GM12878 (cell line): ENCODE data around the gene LSM12. TPM values are rescaled to one million over a fixed set of nuclear protein-coding genes. Genes with fewer than 3 reads are reported as not detected.

Source experiments
- ATAC-seq: fragments of 200-7000 bp; cut with Tn5 transposase; 3 replicates; pipeline ENCODE4 v1.9.1; 2020; ENCODE audit warnings: mild to moderate bottlenecking, moderate library complexity
- BruUV-seq: library from RNA; stranded (reverse); fragments of 400-500 nt; replicated peaks from 2 replicates; lab custom pipeline; 2021; lab: Mats Ljungman, UMichigan
- CTCF ChIA-PET: fragments of 300-600 bp; sonication (Branson Sonifier 250); formaldehyde crosslinking; extraction: SDS; loops from one replicate; lab custom pipeline; 2021; ENCODE audit warnings: inconsistent platforms; lab: Yijun Ruan, JAX
- POLR2A ChIA-PET: fragments of 350-600 bp; formaldehyde crosslinking; extraction: SDS; loops from one replicate; lab custom pipeline; 2021; ENCODE audit warnings: inconsistent platforms; lab: Charles Lee
- RAD21 ChIA-PET: fragments of 300-600 bp; sonication (Branson Sonifier 250); formaldehyde crosslinking; loops from one replicate; lab custom pipeline; 2023; ENCODE audit warnings: antibody characterized with exemption; ENCODE audit not compliant: unreplicated experiment; lab: Charles Lee
- SMC1A ChIA-PET: fragments of 300-600 bp; sonication (Branson Sonifier 250); formaldehyde crosslinking; loops from one replicate; lab custom pipeline; 2023; ENCODE audit not compliant: unreplicated experiment, uncharacterized antibody; lab: Charles Lee
- DNase-seq: peaks from one replicate; pipeline ENCODE4 v3.0.0-alpha.2; 2011; ENCODE audit warnings: low read depth, low spot score
- FAIRE-seq: peaks from 3 replicates; lab custom pipeline; 2011; peaks lifted over from hg19 to GRCh38; lab: Jason Lieb, UNC
- H2AFZ ChIP-seq: 2 replicates; pipeline ENCODE4 v1.6.0; 2011; ENCODE audit warnings: low read depth, low read length, control low read depth; ENCODE audit not compliant: control insufficient read depth
- H3K27ac ChIP-seq: 2 replicates; pipeline ENCODE4 v1.5.1; 2011; ENCODE audit warnings: control low read depth; ENCODE audit not compliant: control insufficient read depth, insufficient read depth
- H3K27me3 ChIP-seq, 2 experiments: replicated peaks in 1 of 2; 2 replicates each; pipeline versions ENCODE4 v1.6.0 to v1.6.1; 2011; ENCODE audit warnings: low read length in 1 of 2; ENCODE audit not compliant: control insufficient read depth in 2 of 2, insufficient read depth in 2 of 2
- H3K36me3 ChIP-seq, 2 experiments: 2 replicates each; pipeline ENCODE4 v1.5.1; 2011; ENCODE audit warnings: low read length in 1 of 2; ENCODE audit not compliant: control insufficient read depth in 2 of 2, insufficient read depth in 2 of 2
- H3K4me1 ChIP-seq: 2 replicates; pipeline ENCODE4 v1.6.1; 2011; ENCODE audit warnings: mild to moderate bottlenecking, low read length, moderate library complexity, mixed read lengths; ENCODE audit not compliant: control insufficient read depth, insufficient read depth
- H3K4me2 ChIP-seq: 2 replicates; pipeline ENCODE4 v1.6.0; 2011; ENCODE audit warnings: control low read depth; ENCODE audit not compliant: control insufficient read depth, insufficient read depth
- H3K4me3 ChIP-seq: fragments of 200-600 bp; sonication (generic); 2 replicates; pipeline ENCODE4 v1.5.1; 2016
- H3K79me2 ChIP-seq: 2 replicates; pipeline ENCODE4 v1.6.0; 2011; ENCODE audit warnings: low read length; ENCODE audit not compliant: control insufficient read depth, insufficient read depth
- H3K9ac ChIP-seq: 2 replicates; pipeline ENCODE4 v1.8.0; 2011; ENCODE audit warnings: low read length, control low read depth, mixed read lengths; ENCODE audit not compliant: control insufficient read depth, insufficient read depth
- H3K9me3 ChIP-seq: replicated peaks from 3 replicates; pipeline ENCODE4 v1.5.1; 2011; ENCODE audit warnings: mild to moderate bottlenecking, low read length; ENCODE audit not compliant: control insufficient read depth, insufficient read depth
- H4K20me1 ChIP-seq: 2 replicates; pipeline ENCODE4 v1.6.0; 2011; ENCODE audit not compliant: control insufficient read depth, insufficient read depth
- BACH1 ChIP-seq: fragments of 450-650 bp; IDR thresholded peaks from 2 replicates; pipeline ENCODE4 v1.6.1; 2017; ENCODE audit warnings: mild to moderate bottlenecking, borderline replicate concordance
- CBFB ChIP-seq: IDR thresholded peaks from 2 replicates; pipeline ENCODE4 v1.6.1; 2016; ENCODE audit warnings: antibody characterized with exemption, low read depth
- CHD4 ChIP-seq: fragments of 200-600 bp; sonication (generic); IDR thresholded peaks from 2 replicates; pipeline ENCODE4 v1.6.1; 2016; ENCODE audit warnings: mild to moderate bottlenecking
- DPF2 ChIP-seq: fragments of 450-650 bp; IDR thresholded peaks from 2 replicates; pipeline ENCODE4 v1.6.1; 2017; ENCODE audit warnings: mild to moderate bottlenecking
- HDAC2 ChIP-seq: fragments of 200-600 bp; sonication (generic); IDR thresholded peaks from 2 replicates; pipeline ENCODE4 v1.6.1; 2017
- IRF4 ChIP-seq: IDR thresholded peaks from 2 replicates; pipeline ENCODE4 v1.6.1; 2011; ENCODE audit warnings: low read depth, low read length
- KAT2A ChIP-seq: conservative IDR thresholded peaks from 2 replicates; pipeline ENCODE4 v1.6.1; 2011; ENCODE audit warnings: low read depth, low read length; ENCODE audit not compliant: control insufficient read depth
- NRF1 ChIP-seq: conservative IDR thresholded peaks from 2 replicates; pipeline ENCODE4 v1.6.1; 2011; ENCODE audit warnings: mild to moderate bottlenecking, low read depth, low read length, improper control_type of control experiment
- RBBP5 ChIP-seq: fragments of 200-600 bp; sonication (generic); conservative IDR thresholded peaks from 2 replicates; pipeline ENCODE4 v1.6.1; 2016
- SMAD5 ChIP-seq: IDR thresholded peaks from 2 replicates; pipeline ENCODE4 v1.6.1; 2016; ENCODE audit warnings: antibody characterized with exemption, low read depth
- STAT3 ChIP-seq: IDR thresholded peaks from 2 replicates; pipeline ENCODE4 v1.6.1; 2011; ENCODE audit warnings: low read depth, low read length, improper control_type of control experiment
- WRNIP1 ChIP-seq: IDR thresholded peaks from 2 replicates; pipeline ENCODE4 v1.6.1; 2011; ENCODE audit warnings: low read depth, low read length, improper control_type of control experiment, borderline replicate concordance
- ZNF24 ChIP-seq: fragments of 450-650 bp; IDR thresholded peaks from 2 replicates; pipeline ENCODE4 v1.6.1; 2017; ENCODE audit warnings: antibody characterized with exemption, mild to moderate bottlenecking
- ZNF384 ChIP-seq: IDR thresholded peaks from 2 replicates; pipeline ENCODE4 v1.6.1; 2012; ENCODE audit warnings: low read depth, mild to moderate bottlenecking, low read length, improper control_type of control experiment, borderline replicate concordance
- ZZZ3 ChIP-seq: IDR thresholded peaks from 2 replicates; pipeline ENCODE4 v1.6.1; 2011; ENCODE audit warnings: low read depth; ENCODE audit not compliant: control insufficient read depth, insufficient read length
- WGBS: methylation state at CpG from one replicate; pipeline ENCODE4 v1.1.6; 2016; ENCODE audit warnings: low lambda C conversion rate; ENCODE audit not compliant: insufficient replicate concordance, insufficient coverage; ENCODE audit errors: missing lambda C conversion rate; 5-methylcytosine and 5-hydroxymethylcytosine counted together
- in situ Hi-C: fragments of 300-500 bp; cut with MboI; formaldehyde crosslinking; loops from 9 replicates; pipeline ENCODE4 v1.14.3; 2018; ENCODE audit warnings: mixed read lengths
- intact Hi-C: fragments of 100-400 bp; cut with micrococcal nuclease; formaldehyde crosslinking; loops from one replicate; pipeline ENCODE4 v1.14.2; 2022; ENCODE audit not compliant: unreplicated experiment
- polyA plus RNA-seq, 11 experiments: library from polyadenylated mRNA; depleted of rRNA in 4 of 11; unstranded in 6 of 11; stranded (reverse) in 5 of 11; fragments of >200 nt; fragmentation: Nextera tagmentation in 4 of 11; fragmentation: Illumina TruSeq in 1 of 11; extraction: Ambion mirVana in 4 of 11; extraction: Trizol in 1 of 11; gene quantifications; 1 replicate in 1 of 11; 2 replicates in 10 of 11; pipeline versions ENCODE4 v1.2.1 to v1.2.3, GENCODE V29; 2011 to 2016; ENCODE audit warnings: inconsistent platforms in 2 of 11, missing spikeins in 2 of 11, low read depth in 1 of 11
- total RNA-seq, 4 experiments: library from RNA; depleted of rRNA in 3 of 4; stranded (reverse); fragments of >200 nt in 3 of 4; fragmentation: Illumina TruSeq in 1 of 4; extraction: Trizol in 1 of 4; gene quantifications; 2 replicates each; pipeline versions ENCODE4 v1.2.1 to v1.2.3, GENCODE V29; 2013 to 2021
- TF ChIP-seq, protein P1 (sequence below): fragments of 450-650 bp; IDR thresholded peaks from 2 replicates; pipeline ENCODE4 v1.6.1; 2017; ENCODE audit warnings: mild to moderate bottlenecking
- TF ChIP-seq, protein P2 (sequence below): fragments of 450-650 bp; IDR thresholded peaks from 2 replicates; pipeline ENCODE4 v1.6.1; 2017; ENCODE audit warnings: borderline replicate concordance
- TF ChIP-seq, protein P3 (sequence below): fragments of 450-650 bp; IDR thresholded peaks from 2 replicates; pipeline ENCODE4 v1.6.1; 2017; ENCODE audit warnings: mild to moderate bottlenecking, moderate library complexity

Gene LSM12
- total and polyA plus RNA-seq, 10 of the 15 experiments (the other 5 are each of a cell fraction or from before 2014, with no cell fraction given) = 51.1 to 206 (median 70.8) TPM

DNA sequence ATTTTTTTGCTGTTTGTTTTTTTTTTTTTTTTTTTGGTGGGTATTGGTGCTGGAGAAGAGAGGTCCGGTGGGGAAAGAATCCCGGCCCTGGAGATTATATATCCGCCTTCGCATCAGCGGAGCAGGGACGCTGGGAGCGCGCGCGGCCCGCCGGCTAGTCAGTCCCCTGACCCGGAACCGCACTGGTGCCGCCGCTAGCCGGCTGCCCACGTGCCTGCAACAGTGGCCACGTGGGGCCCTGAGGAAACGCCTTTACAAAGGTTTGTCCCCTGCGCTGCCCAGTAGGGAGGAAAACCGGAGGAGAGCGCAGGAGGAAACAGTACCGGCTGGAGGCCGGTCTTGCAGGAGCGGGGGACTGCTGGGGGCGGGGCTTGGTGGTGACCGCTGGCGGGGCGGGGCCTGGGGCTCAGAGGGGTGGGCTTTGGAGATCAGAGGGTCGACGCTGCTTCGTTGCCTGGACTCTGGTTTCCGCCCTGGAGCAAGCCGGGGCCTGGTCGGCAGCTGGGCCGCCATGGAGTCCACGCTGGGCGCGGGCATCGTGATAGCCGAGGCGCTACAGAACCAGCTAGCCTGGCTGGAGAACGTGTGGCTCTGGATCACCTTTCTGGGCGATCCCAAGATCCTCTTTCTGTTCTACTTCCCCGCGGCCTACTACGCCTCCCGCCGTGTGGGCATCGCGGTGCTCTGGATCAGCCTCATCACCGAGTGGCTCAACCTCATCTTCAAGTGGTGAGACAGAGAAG, 4.2 kb upstream of the LSM12 start, which contains the start of gene G6PC3:
Gene G6PC3 (plus strand): TSS at position 281 of the 743 bp plus-strand sequence. CDS start 231 bp downstream, at position 512.
- peaks cover 3 to 6% of the 10 kb centered on the region in 2 experiments; a peak in 3 of 4 replicates for H3K36me3 ChIP-seq
- H4K20me1 ChIP-seq = no peaks in the 10 kb centered on the region
- peak within 1 kb of the TSS; percentile 95 for H3K4me2 ChIP-seq
- H2AFZ ChIP-seq = peak within 1 kb of the TSS; percentile 92
- in situ Hi-C loops = no loop called here
- BruUV-seq = no TSS peak
- under 1% methylated on average over 43 of the region's 53 CpGs for WGBS
- FAIRE-seq (peak; percentile 75), ATAC-seq (peak; percentile 88), DNase-seq (peak; percentile 81)
- ChIA-PET SMC1A (interaction anchor here (1.7 kb wide), 1 partner anchor 52 kb away, joined by 5 read pairs; the partner anchor contains the start of gene HDAC5), CTCF (interaction anchor here (0.6 to 2.4 kb wide), 4 partner anchors 53 to 146 kb away, joined by 3 to 8 read pairs (median 3); partner anchors contain the start of gene HDAC5), POLR2A (interaction anchor here (0.6 to 3.5 kb wide), 7 partner anchors 11 to 1503 kb away, joined by 3 to 23 read pairs (median 4); partner anchors contain the start of gene HDAC5), RAD21 (interaction anchor here (0.6 to 0.9 kb wide), 3 partner anchors 53 to 944 kb away, joined by 3 read pairs; partner anchors contain the start of gene HDAC5)
- peak within 1 kb of the TSS; percentile 80 for H3K27ac ChIP-seq
- peak within 1 kb of the TSS; percentile 89 for H3K9ac ChIP-seq
- no peaks in the 10 kb centered on the region for H3K9me3 ChIP-seq
- H3K4me3 ChIP-seq = peak within 1 kb of the TSS; percentile 91
- H3K27me3 ChIP-seq = no peaks in the 10 kb centered on the region
- 0 out of 2 replicates have a peak, but pooled peaks cover 3% of the 10 kb centered on the region for H3K4me1 ChIP-seq
- intact Hi-C loops = loop anchor here (5.0 kb wide), 1 partner anchor 42 kb away; no protein-coding TSS in a partner anchor
- peaks cover 27% of the 10 kb centered on the region for H3K79me2 ChIP-seq
- TF ChIP-seq NRF1 (no peak; the same call in 1 of the 2 replicates), ZNF384 (peak; percentile 50; the same call in 1 of the 2 replicates), ZZZ3 (no peak), STAT3 (no peak), KAT2A (no peak), ZNF24 (peak; percentile 58), RBBP5 (no peak), HDAC2 (no peak), IRF4 (no peak), WRNIP1 (no peak), SMAD5 (no peak), CHD4 (no peak), DPF2 (no peak), CBFB (no peak), BACH1 (no peak; the same call in 1 of the 2 replicates)
- TF ChIP-seq, protein P1, sequence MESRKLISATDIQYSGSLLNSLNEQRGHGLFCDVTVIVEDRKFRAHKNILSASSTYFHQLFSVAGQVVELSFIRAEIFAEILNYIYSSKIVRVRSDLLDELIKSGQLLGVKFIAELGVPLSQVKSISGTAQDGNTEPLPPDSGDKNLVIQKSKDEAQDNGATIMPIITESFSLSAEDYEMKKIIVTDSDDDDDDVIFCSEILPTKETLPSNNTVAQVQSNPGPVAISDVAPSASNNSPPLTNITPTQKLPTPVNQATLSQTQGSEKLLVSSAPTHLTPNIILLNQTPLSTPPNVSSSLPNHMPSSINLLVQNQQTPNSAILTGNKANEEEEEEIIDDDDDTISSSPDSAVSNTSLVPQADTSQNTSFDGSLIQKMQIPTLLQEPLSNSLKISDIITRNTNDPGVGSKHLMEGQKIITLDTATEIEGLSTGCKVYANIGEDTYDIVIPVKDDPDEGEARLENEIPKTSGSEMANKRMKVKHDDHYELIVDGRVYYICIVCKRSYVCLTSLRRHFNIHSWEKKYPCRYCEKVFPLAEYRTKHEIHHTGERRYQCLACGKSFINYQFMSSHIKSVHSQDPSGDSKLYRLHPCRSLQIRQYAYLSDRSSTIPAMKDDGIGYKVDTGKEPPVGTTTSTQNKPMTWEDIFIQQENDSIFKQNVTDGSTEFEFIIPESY = no peak
- TF ChIP-seq, protein P2, sequence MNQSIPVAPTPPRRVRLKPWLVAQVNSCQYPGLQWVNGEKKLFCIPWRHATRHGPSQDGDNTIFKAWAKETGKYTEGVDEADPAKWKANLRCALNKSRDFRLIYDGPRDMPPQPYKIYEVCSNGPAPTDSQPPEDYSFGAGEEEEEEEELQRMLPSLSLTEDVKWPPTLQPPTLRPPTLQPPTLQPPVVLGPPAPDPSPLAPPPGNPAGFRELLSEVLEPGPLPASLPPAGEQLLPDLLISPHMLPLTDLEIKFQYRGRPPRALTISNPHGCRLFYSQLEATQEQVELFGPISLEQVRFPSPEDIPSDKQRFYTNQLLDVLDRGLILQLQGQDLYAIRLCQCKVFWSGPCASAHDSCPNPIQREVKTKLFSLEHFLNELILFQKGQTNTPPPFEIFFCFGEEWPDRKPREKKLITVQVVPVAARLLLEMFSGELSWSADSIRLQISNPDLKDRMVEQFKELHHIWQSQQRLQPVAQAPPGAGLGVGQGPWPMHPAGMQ = no peak
- TF ChIP-seq, protein P3, sequence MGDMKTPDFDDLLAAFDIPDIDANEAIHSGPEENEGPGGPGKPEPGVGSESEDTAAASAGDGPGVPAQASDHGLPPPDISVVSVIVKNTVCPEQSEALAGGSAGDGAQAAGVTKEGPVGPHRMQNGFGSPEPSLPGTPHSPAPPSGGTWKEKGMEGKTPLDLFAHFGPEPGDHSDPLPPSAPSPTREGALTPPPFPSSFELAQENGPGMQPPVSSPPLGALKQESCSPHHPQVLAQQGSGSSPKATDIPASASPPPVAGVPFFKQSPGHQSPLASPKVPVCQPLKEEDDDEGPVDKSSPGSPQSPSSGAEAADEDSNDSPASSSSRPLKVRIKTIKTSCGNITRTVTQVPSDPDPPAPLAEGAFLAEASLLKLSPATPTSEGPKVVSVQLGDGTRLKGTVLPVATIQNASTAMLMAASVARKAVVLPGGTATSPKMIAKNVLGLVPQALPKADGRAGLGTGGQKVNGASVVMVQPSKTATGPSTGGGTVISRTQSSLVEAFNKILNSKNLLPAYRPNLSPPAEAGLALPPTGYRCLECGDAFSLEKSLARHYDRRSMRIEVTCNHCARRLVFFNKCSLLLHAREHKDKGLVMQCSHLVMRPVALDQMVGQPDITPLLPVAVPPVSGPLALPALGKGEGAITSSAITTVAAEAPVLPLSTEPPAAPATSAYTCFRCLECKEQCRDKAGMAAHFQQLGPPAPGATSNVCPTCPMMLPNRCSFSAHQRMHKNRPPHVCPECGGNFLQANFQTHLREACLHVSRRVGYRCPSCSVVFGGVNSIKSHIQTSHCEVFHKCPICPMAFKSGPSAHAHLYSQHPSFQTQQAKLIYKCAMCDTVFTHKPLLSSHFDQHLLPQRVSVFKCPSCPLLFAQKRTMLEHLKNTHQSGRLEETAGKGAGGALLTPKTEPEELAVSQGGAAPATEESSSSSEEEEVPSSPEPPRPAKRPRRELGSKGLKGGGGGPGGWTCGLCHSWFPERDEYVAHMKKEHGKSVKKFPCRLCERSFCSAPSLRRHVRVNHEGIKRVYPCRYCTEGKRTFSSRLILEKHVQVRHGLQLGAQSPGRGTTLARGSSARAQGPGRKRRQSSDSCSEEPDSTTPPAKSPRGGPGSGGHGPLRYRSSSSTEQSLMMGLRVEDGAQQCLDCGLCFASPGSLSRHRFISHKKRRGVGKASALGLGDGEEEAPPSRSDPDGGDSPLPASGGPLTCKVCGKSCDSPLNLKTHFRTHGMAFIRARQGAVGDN = peak; percentile 82
